K562 (cell line): Measurements from ENCODE around the gene CIART. TPM values are rescaled to one million over a fixed set of nuclear protein-coding genes. Genes with fewer than 3 reads are reported as not detected.

Experiments used
- DDX20 ChIP-seq: fragments of 450-650 bp; IDR thresholded peaks from 2 replicates; pipeline ENCODE4 v1.6.1; 2016; ENCODE audit warnings: missing genetic modification characterization, low read depth, mild to moderate bottlenecking, missing compliant biosample characterization, moderate library complexity
- ELF2 ChIP-seq: fragments of 250-450 bp; sonication (Bioruptor Pico); IDR thresholded peaks from 2 replicates; pipeline ENCODE4 v1.5.0; 2021; ENCODE audit warnings: mild to moderate bottlenecking
- ELF4 ChIP-seq: fragments of 450-650 bp; formaldehyde crosslinking; IDR thresholded peaks from 2 replicates; pipeline ENCODE4 v1.4.0; 2022; ENCODE audit warnings: missing genetic modification characterization
- FOSL1 ChIP-seq: fragments of 200-800 bp; sonication (Bioruptor generic); conservative IDR thresholded peaks from 2 replicates; pipeline ENCODE4 v1.6.1; 2016; ENCODE audit warnings: missing genetic modification characterization, missing compliant biosample characterization
- GATA2 ChIP-seq: sonication (generic); formaldehyde crosslinking; IDR thresholded peaks from 2 replicates; pipeline ENCODE4 v1.4.0; 2020; ENCODE audit warnings: mild to moderate bottlenecking, missing genetic modification reagents
- HDAC8 ChIP-seq: fragments of 450-650 bp; IDR thresholded peaks from 2 replicates; pipeline ENCODE4 v1.6.1; 2016; ENCODE audit warnings: mild to moderate bottlenecking, missing genetic modification characterization, moderate library complexity, missing compliant biosample characterization
- HNRNPUL1 ChIP-seq: fragments of 200-400 bp; formaldehyde crosslinking; IDR thresholded peaks from 2 replicates; pipeline ENCODE4 v1.6.1; 2017; ENCODE audit warnings: low read length
- PTBP1 ChIP-seq: fragments of 200-400 bp; formaldehyde crosslinking; IDR thresholded peaks from 2 replicates; pipeline ENCODE4 v1.6.1; 2017; ENCODE audit warnings: low read depth, low read length
- RB1 ChIP-seq: fragments of 450-650 bp; IDR thresholded peaks from 2 replicates; pipeline ENCODE4 v1.6.1; 2017; ENCODE audit warnings: low read depth, mild to moderate bottlenecking
- TAF1 ChIP-seq: IDR thresholded peaks from 2 replicates; pipeline ENCODE4 v1.6.1; 2011; ENCODE audit warnings: mild to moderate bottlenecking, low read length, moderate library complexity; ENCODE audit not compliant: insufficient read depth, control insufficient read depth, severe bottlenecking; ENCODE audit errors: extremely low read depth
- TARDBP ChIP-seq: fragments of 450-650 bp; IDR thresholded peaks from 2 replicates; pipeline ENCODE4 v1.6.1; 2016
- ZFX ChIP-seq: sonication (generic); formaldehyde crosslinking; IDR thresholded peaks from 2 replicates; pipeline ENCODE4 v1.8.0; 2022; ENCODE audit warnings: mild to moderate bottlenecking, missing genetic modification reagents, moderate library complexity
- ZKSCAN1 ChIP-seq: fragments of 150-350 bp; IDR thresholded peaks from 2 replicates; pipeline ENCODE4 v1.6.1; 2016; ENCODE audit warnings: low read depth, low read length
- ZNF347 ChIP-seq: fragments of 450-650 bp; formaldehyde crosslinking; IDR thresholded peaks from 2 replicates; pipeline ENCODE4 v1.4.0; 2020; ENCODE audit warnings: low read depth, mild to moderate bottlenecking, moderate library complexity
- ZNF699 ChIP-seq: fragments of 250-450 bp; sonication (Bioruptor Pico); IDR thresholded peaks from 2 replicates; pipeline ENCODE4 v1.8.0; 2021; ENCODE audit warnings: mild to moderate bottlenecking, moderate library complexity; ENCODE audit not compliant: insufficient replicate concordance
- ZNF75A ChIP-seq: fragments of 450-650 bp; formaldehyde crosslinking; IDR thresholded peaks from 2 replicates; pipeline ENCODE4 v1.4.0; 2020; ENCODE audit warnings: mild to moderate bottlenecking
- polyA plus RNA-seq, 8 experiments: library from polyadenylated mRNA; depleted of rRNA in 4 of 8; stranded (reverse) in 5 of 8; unstranded in 3 of 8; fragments of >200 nt; fragmentation: Nextera tagmentation in 2 of 8; fragmentation: Illumina TruSeq in 1 of 8; extraction: Ambion mirVana in 2 of 8; extraction: Trizol in 1 of 8; gene quantifications; 2 replicates each; pipeline versions ENCODE4 v1.2.1 to v1.2.3, GENCODE V29; 2011 to 2014; ENCODE audit warnings: inconsistent platforms in 1 of 8, missing spikeins in 1 of 8
- total RNA-seq, 7 experiments: library from RNA; depleted of rRNA in 6 of 7; stranded (reverse); fragments of >200 nt in 6 of 7; fragmentation: Illumina TruSeq in 2 of 7; extraction: Trizol in 2 of 7; gene quantifications; 2 replicates each; pipeline versions ENCODE4 v1.2.1 to v1.2.3, GENCODE V29; 2011 to 2021; ENCODE audit warnings: low replicate concordance in 1 of 7
- TF ChIP-seq, protein P1 (sequence below), 2 experiments: IDR thresholded peaks; 2 replicates each; pipeline ENCODE4 v1.6.1; 2011; ENCODE audit warnings: borderline replicate concordance in 1 of 2, control low read depth in 1 of 2, low read depth in 1 of 2, low read length in 1 of 2, mild to moderate bottlenecking in 1 of 2, mixed read lengths in 1 of 2, moderate library complexity in 1 of 2; ENCODE audit not compliant: insufficient read depth in 1 of 2, insufficient read length in 1 of 2, poor library complexity in 1 of 2, severe bottlenecking in 1 of 2; ENCODE audit errors: extremely low read depth in 1 of 2
- TF ChIP-seq, protein P2 (sequence below): fragments of 250-450 bp; sonication (Bioruptor Pico); IDR thresholded peaks from 2 replicates; pipeline ENCODE4 v1.8.0; 2021; ENCODE audit warnings: borderline replicate concordance, mild to moderate bottlenecking, moderate library complexity; ENCODE audit not compliant: poor library complexity, severe bottlenecking
- TF ChIP-seq, protein P3 (sequence below): sonication (generic); formaldehyde crosslinking; IDR thresholded peaks from 2 replicates; pipeline ENCODE4 v1.8.0; 2023; ENCODE audit warnings: mild to moderate bottlenecking, missing genetic modification reagents
- TF ChIP-seq, protein P4 (sequence below): fragments of 250-450 bp; sonication (Bioruptor Pico); IDR thresholded peaks from 2 replicates; pipeline ENCODE4 v1.6.1; 2021; ENCODE audit warnings: mild to moderate bottlenecking
- TF ChIP-seq, protein P5 (sequence below): fragments of 450-650 bp; IDR thresholded peaks from 2 replicates; pipeline ENCODE4 v1.6.1; 2016; ENCODE audit warnings: antibody characterized with exemption

Gene CIART
- total and polyA plus RNA-seq, 9 of the 15 experiments (the other 6 are each of a cell fraction or from before 2014, with no cell fraction given) = 0.07 to 0.35 (median 0.19) TPM; not detected in 2

DNA sequence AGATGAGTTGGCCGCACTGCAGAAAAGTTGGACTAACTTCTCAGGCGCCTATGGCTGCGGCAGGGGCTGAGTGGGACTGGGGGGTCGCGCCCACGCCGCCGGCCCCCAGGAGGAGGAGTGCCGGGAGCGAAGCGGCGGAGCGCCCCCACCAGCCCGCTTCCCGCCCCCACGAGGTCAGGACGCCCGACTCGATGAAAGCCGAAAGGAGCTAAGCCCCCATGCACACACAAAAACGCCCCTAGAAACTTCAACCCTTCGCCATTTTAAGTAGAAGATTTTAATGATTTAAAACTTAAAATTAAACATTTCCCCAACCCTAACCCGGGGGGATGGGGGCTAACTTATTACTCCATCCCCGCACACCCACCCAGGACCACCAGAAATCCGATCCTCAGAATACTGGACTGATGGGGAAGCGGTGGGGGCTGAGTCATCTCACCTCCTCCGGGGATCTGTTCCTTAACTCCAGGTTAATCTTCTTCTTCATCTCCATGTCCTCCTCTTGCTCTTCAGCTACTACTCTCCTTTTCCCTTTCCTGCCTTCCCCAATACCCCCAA is 47.0 kb upstream of the CIART start (continued):
- TF ChIP-seq ELF2 (CRISPR knock-in tag) = no peak
- TF ChIP-seq ELF4 (CRISPR knock-in tag) = no peak
- TF ChIP-seq FOSL1 (tag) = peak; percentile 72; the same call in 1 of the 2 replicates
- TF ChIP-seq RB1 = no peak
- no peak for TF ChIP-seq TAF1
- TF ChIP-seq, protein P1, sequence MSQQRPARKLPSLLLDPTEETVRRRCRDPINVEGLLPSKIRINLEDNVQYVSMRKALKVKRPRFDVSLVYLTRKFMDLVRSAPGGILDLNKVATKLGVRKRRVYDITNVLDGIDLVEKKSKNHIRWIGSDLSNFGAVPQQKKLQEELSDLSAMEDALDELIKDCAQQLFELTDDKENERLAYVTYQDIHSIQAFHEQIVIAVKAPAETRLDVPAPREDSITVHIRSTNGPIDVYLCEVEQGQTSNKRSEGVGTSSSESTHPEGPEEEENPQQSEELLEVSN (IDR thresholded peaks at IDR 0.05; ENCODE audit: borderline replicate concordance in 1 of 2, extremely low read depth in 1 of 2, insufficient read depth in 1 of 2, insufficient read length in 1 of 2, low read depth in 1 of 2, low read length in 1 of 2, poor library complexity in 1 of 2, severe bottlenecking in 1 of 2) = peak in 1 of 2 experiments; percentile 52
- TF ChIP-seq ZNF347 = no peak
- TF ChIP-seq, protein P2, sequence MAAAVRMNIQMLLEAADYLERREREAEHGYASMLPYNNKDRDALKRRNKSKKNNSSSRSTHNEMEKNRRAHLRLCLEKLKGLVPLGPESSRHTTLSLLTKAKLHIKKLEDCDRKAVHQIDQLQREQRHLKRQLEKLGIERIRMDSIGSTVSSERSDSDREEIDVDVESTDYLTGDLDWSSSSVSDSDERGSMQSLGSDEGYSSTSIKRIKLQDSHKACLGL = no peak
- TF ChIP-seq GATA2 (CRISPR knock-in tag) = no peak
- no peak for TF ChIP-seq ZKSCAN1
- TF ChIP-seq, protein P3, sequence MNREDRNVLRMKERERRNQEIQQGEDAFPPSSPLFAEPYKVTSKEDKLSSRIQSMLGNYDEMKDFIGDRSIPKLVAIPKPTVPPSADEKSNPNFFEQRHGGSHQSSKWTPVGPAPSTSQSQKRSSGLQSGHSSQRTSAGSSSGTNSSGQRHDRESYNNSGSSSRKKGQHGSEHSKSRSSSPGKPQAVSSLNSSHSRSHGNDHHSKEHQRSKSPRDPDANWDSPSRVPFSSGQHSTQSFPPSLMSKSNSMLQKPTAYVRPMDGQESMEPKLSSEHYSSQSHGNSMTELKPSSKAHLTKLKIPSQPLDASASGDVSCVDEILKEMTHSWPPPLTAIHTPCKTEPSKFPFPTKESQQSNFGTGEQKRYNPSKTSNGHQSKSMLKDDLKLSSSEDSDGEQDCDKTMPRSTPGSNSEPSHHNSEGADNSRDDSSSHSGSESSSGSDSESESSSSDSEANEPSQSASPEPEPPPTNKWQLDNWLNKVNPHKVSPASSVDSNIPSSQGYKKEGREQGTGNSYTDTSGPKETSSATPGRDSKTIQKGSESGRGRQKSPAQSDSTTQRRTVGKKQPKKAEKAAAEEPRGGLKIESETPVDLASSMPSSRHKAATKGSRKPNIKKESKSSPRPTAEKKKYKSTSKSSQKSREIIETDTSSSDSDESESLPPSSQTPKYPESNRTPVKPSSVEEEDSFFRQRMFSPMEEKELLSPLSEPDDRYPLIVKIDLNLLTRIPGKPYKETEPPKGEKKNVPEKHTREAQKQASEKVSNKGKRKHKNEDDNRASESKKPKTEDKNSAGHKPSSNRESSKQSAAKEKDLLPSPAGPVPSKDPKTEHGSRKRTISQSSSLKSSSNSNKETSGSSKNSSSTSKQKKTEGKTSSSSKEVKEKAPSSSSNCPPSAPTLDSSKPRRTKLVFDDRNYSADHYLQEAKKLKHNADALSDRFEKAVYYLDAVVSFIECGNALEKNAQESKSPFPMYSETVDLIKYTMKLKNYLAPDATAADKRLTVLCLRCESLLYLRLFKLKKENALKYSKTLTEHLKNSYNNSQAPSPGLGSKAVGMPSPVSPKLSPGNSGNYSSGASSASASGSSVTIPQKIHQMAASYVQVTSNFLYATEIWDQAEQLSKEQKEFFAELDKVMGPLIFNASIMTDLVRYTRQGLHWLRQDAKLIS (CRISPR knock-in tag) = no peak
- no peak for TF ChIP-seq TARDBP
- TF ChIP-seq ZNF699 (CRISPR knock-in tag) = no peak
- TF ChIP-seq HNRNPUL1 = no peak
- no peak for TF ChIP-seq HDAC8 (tag)
- TF ChIP-seq DDX20 (tag) = no peak
- TF ChIP-seq, protein P4, sequence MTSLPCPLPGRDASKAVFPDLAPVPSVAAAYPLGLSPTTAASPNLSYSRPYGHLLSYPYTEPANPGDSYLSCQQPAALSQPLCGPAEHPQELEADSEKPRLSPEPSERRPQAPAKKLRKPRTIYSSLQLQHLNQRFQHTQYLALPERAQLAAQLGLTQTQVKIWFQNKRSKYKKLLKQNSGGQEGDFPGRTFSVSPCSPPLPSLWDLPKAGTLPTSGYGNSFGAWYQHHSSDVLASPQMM (CRISPR knock-in tag) = no peak
- TF ChIP-seq PTBP1 = no peak
- TF ChIP-seq, protein P5, sequence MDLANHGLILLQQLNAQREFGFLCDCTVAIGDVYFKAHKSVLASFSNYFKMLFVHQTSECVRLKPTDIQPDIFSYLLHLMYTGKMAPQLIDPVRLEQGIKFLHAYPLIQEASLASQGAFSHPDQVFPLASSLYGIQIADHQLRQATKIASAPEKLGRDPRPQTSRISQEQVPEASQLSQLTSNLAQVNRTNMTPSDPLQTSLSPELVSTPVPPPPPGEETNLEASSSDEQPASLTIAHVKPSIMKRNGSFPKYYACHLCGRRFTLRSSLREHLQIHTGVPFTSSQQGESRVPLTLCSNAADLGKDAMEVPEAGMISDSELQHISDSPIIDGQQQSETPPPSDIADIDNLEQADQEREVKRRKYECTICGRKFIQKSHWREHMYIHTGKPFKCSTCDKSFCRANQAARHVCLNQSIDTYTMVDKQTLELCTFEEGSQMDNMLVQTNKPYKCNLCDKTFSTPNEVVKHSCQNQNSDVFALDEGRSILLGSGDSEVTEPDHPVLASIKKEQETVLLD = no peak
- no peak for TF ChIP-seq ZNF75A (CRISPR knock-in tag)
- no peak; the same call in 1 of the 2 replicates for TF ChIP-seq ZFX (CRISPR knock-in tag)
